Measurements from ENCODE around the gene GTPBP8. TPM values are rescaled to one million over a fixed set of nuclear protein-coding genes. Genes with fewer than 3 reads are reported as not detected.

Gene GTPBP8
- total and polyA plus RNA-seq, 2 of the 13 experiments (the other 11 are each of a cell fraction or from before 2014, with no cell fraction given), result 12.5 to 16.7 TPM

GRCh38 chr3:113019182-113020137 lies 28.7 kb downstream of the GTPBP8 start (continued):
- TF ChIP-seq ZFP41 (CRISPR knock-in tag; IDR thresholded peaks at IDR 0.05; ENCODE audit: borderline replicate concordance) (peak; percentile 85; the same call in 1 of the 2 replicates), ZNF441 (CRISPR knock-in tag; IDR thresholded peaks at IDR 0.05; ENCODE audit: borderline replicate concordance) (peak; percentile 80; the same call in 1 of the 2 replicates), ZNF331 (CRISPR knock-in tag; IDR thresholded peaks at IDR 0.05) (peak; percentile 30), RNF2 (conservative IDR thresholded peaks at IDR 0.05; ENCODE audit: low read depth) (peak; percentile 41; the same call in 1 of the 2 replicates), KDM5B (CRISPR knock-in tag; IDR thresholded peaks at IDR 0.05; ENCODE audit: borderline replicate concordance) (peak; percentile 84; the same call in 1 of the 2 replicates), ZNF772 (CRISPR knock-in tag; IDR thresholded peaks at IDR 0.05) (0 out of 2 replicates have a peak, but pooled peaks have one; percentile 18), RNF219 (CRISPR knock-in tag; IDR thresholded peaks at IDR 0.05) (no peak), FOXO4 (CRISPR knock-in tag; conservative IDR thresholded peaks at IDR 0.05) (no peak), NKX3-1 (CRISPR knock-in tag; IDR thresholded peaks at IDR 0.05) (peak; percentile 72; the same call in 1 of the 2 replicates), PHF8 (CRISPR knock-in tag; IDR thresholded peaks at IDR 0.05) (peak; percentile 97), HNF1A (IDR thresholded peaks at IDR 0.05; ENCODE audit: low read depth) (no peak), HNF1A (CRISPR knock-in tag; IDR thresholded peaks at IDR 0.05; ENCODE audit: borderline replicate concordance) (peak; percentile 48; the same call in 1 of the 2 replicates), ZNF589 (CRISPR knock-in tag; conservative IDR thresholded peaks at IDR 0.05) (peak; percentile 82; the same call in 1 of the 2 replicates), POLR2AphosphoS2 (IDR thresholded peaks at IDR 0.05; ENCODE audit: low read depth, low read length) (no peak), MAF1 (CRISPR knock-in tag; IDR thresholded peaks at IDR 0.05; ENCODE audit: borderline replicate concordance) (peak; percentile 77; the same call in 1 of the 2 replicates)
- TF ChIP-seq, protein P1, sequence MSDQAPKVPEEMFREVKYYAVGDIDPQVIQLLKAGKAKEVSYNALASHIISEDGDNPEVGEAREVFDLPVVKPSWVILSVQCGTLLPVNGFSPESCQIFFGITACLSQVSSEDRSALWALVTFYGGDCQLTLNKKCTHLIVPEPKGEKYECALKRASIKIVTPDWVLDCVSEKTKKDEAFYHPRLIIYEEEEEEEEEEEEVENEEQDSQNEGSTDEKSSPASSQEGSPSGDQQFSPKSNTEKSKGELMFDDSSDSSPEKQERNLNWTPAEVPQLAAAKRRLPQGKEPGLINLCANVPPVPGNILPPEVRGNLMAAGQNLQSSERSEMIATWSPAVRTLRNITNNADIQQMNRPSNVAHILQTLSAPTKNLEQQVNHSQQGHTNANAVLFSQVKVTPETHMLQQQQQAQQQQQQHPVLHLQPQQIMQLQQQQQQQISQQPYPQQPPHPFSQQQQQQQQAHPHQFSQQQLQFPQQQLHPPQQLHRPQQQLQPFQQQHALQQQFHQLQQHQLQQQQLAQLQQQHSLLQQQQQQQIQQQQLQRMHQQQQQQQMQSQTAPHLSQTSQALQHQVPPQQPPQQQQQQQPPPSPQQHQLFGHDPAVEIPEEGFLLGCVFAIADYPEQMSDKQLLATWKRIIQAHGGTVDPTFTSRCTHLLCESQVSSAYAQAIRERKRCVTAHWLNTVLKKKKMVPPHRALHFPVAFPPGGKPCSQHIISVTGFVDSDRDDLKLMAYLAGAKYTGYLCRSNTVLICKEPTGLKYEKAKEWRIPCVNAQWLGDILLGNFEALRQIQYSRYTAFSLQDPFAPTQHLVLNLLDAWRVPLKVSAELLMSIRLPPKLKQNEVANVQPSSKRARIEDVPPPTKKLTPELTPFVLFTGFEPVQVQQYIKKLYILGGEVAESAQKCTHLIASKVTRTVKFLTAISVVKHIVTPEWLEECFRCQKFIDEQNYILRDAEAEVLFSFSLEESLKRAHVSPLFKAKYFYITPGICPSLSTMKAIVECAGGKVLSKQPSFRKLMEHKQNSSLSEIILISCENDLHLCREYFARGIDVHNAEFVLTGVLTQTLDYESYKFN (CRISPR knock-in tag; conservative IDR thresholded peaks at IDR 0.05), result peak; percentile 68
